GM23338 (cell line): ENCODE data around the gene PHF23. TPM values are rescaled to one million over a fixed set of nuclear protein-coding genes. Genes with fewer than 3 reads are reported as not detected.

Experiments
- ATAC-seq: fragments of 200-7000 bp; cut with Tn5 transposase; 3 replicates; pipeline ENCODE4 v1.9.1; 2020
- DNase-seq: peaks from one replicate; pipeline ENCODE4 v3.0.0-alpha.2; 2015; ENCODE audit warnings: low spot score
- H2AFZ ChIP-seq: fragments of 200-600 bp; sonication (generic); 2 replicates; pipeline ENCODE4 v1.8.0; 2016; ENCODE audit warnings: antibody characterized with exemption, mild to moderate bottlenecking, moderate library complexity
- H3F3A ChIP-seq: fragments of 200-600 bp; sonication (generic); replicated peaks from 2 replicates; pipeline ENCODE4 v1.8.0; 2017; ENCODE audit warnings: antibody characterized with exemption, mixed run types, low read depth
- H3K27ac ChIP-seq: fragments of 200-600 bp; sonication (generic); 2 replicates; pipeline ENCODE4 v1.6.1; 2016; ENCODE audit warnings: low read depth
- H3K27me3 ChIP-seq: fragments of 200-600 bp; sonication (generic); 2 replicates; pipeline ENCODE4 v1.8.0; 2016; ENCODE audit warnings: mild to moderate bottlenecking, mixed run types, moderate library complexity; ENCODE audit not compliant: insufficient read depth
- H3K36me3 ChIP-seq: fragments of 200-600 bp; sonication (generic); 2 replicates; pipeline ENCODE4 v1.8.0; 2016; ENCODE audit warnings: mild to moderate bottlenecking; ENCODE audit not compliant: insufficient read depth
- H3K4me1 ChIP-seq: fragments of 200-600 bp; sonication (generic); 2 replicates; pipeline ENCODE4 v1.8.0; 2016; ENCODE audit warnings: mild to moderate bottlenecking, moderate library complexity; ENCODE audit not compliant: insufficient read depth
- H3K4me2 ChIP-seq: fragments of 200-600 bp; sonication (generic); 2 replicates; pipeline ENCODE4 v1.7.1; 2017; ENCODE audit warnings: mixed run types
- H3K4me3 ChIP-seq: fragments of 200-600 bp; sonication (generic); 2 replicates; pipeline ENCODE4 v1.6.1; 2016; ENCODE audit warnings: mixed run types
- H3K79me2 ChIP-seq: fragments of 200-600 bp; sonication (generic); replicated peaks from 2 replicates; pipeline ENCODE4 v1.8.0; 2017; ENCODE audit warnings: mild to moderate bottlenecking; ENCODE audit not compliant: insufficient read depth
- H3K9me2 ChIP-seq: fragments of 200-600 bp; sonication (generic); 2 replicates; pipeline ENCODE4 v1.8.0; 2017; ENCODE audit not compliant: insufficient read depth
- H4K20me1 ChIP-seq: fragments of 200-600 bp; sonication (generic); replicated peaks from 2 replicates; pipeline ENCODE4 v1.8.0; 2017; ENCODE audit warnings: mild to moderate bottlenecking; ENCODE audit not compliant: insufficient read depth
- H3K27ac Mint-ChIP-seq: 2 replicates; pipeline ENCODE4 v1.8.0; 2020; ENCODE audit warnings: inconsistent platforms, mild to moderate bottlenecking, moderate library complexity, mixed read lengths
- H3K27me3 Mint-ChIP-seq: 3 replicates; pipeline ENCODE4 v1.8.0; 2022; ENCODE audit warnings: low read depth, mild to moderate bottlenecking, moderate library complexity, mixed read lengths, inconsistent platforms; ENCODE audit not compliant: insufficient read depth, poor library complexity
- H3K36me3 Mint-ChIP-seq: 3 replicates; pipeline ENCODE4 v1.8.0; 2021; ENCODE audit warnings: low read depth, mild to moderate bottlenecking, inconsistent platforms, moderate library complexity, mixed read lengths
- H3K4me1 Mint-ChIP-seq: 3 replicates; pipeline ENCODE4 v1.8.0; 2020; ENCODE audit warnings: mild to moderate bottlenecking, inconsistent platforms, mixed read lengths
- H3K4me3 Mint-ChIP-seq: 3 replicates; pipeline ENCODE4 v1.8.0; 2021; ENCODE audit warnings: moderate library complexity, mild to moderate bottlenecking, inconsistent platforms, mixed read lengths
- H3K9me3 Mint-ChIP-seq: 3 replicates; pipeline ENCODE4 v1.8.0; 2020; ENCODE audit warnings: moderate library complexity, mild to moderate bottlenecking, inconsistent platforms, mixed read lengths
- CREB1 ChIP-seq: fragments of 250-450 bp; sonication (Bioruptor Pico); IDR thresholded peaks from 2 replicates; pipeline ENCODE4 v1.5.0; 2020; ENCODE audit warnings: low read depth, mild to moderate bottlenecking, moderate library complexity
- ETS1 ChIP-seq: IDR thresholded peaks from 2 replicates; pipeline ENCODE4 v1.6.1; 2016; ENCODE audit warnings: antibody characterized with exemption
- EZH2 ChIP-seq: fragments of 200-600 bp; sonication (generic); IDR thresholded peaks from one replicate; pipeline ENCODE4 v1.8.0; 2017; ENCODE audit warnings: antibody characterized with exemption, mild to moderate bottlenecking, low read depth; ENCODE audit not compliant: unreplicated experiment
- EZH2phosphoT487 ChIP-seq: fragments of 200-600 bp; sonication (generic); IDR thresholded peaks from one replicate; pipeline ENCODE4 v1.8.1; 2018; ENCODE audit warnings: antibody characterized with exemption; ENCODE audit not compliant: unreplicated experiment
- JUNB ChIP-seq: IDR thresholded peaks from one replicate; pipeline ENCODE4 v1.6.1; 2016; ENCODE audit warnings: antibody characterized with exemption; ENCODE audit not compliant: unreplicated experiment
- NANOG ChIP-seq: IDR thresholded peaks from 2 replicates; pipeline ENCODE4 v1.6.1; 2016; ENCODE audit warnings: antibody characterized with exemption, borderline replicate concordance
- REST ChIP-seq: IDR thresholded peaks from one replicate; pipeline ENCODE4 v1.6.1; 2018; ENCODE audit warnings: antibody characterized with exemption; ENCODE audit not compliant: unreplicated experiment
- STAT1 ChIP-seq: IDR thresholded peaks from one replicate; pipeline ENCODE4 v1.6.1; 2016; ENCODE audit warnings: antibody characterized with exemption; ENCODE audit not compliant: unreplicated experiment
- ZNF114 ChIP-seq: fragments of 250-450 bp; sonication (Bioruptor Pico); IDR thresholded peaks from 2 replicates; pipeline ENCODE4 v1.5.0; 2020; ENCODE audit warnings: mild to moderate bottlenecking, moderate library complexity
- polyA plus RNA-seq: library from polyadenylated mRNA; unstranded; fragments of >200 nt; fragmentation: Nextera tagmentation; extraction: Ambion mirVana; gene quantifications from 2 replicates; pipeline ENCODE4 v1.2.1, GENCODE V29; 2016
- total RNA-seq: library from RNA; depleted of rRNA; stranded (reverse); fragments of >200 nt; shearing (Covaris generic); gene quantifications from 2 replicates; pipeline ENCODE4 v1.2.3, GENCODE V29; 2014

PHF23 gene
- total and polyA plus RNA-seq, 2 experiments from 2014 or later = 35.4 to 51.0 TPM

GRCh38 chr17:7192271-7192937, 46.9 kb downstream of the PHF23 start:
- peaks cover 2% of the 10 kb centered on the region; the same call in 1 of the 3 replicates for H3K4me1 Mint-ChIP-seq
- no peak overlapping the region for H3K4me2 ChIP-seq
- H3K4me3 ChIP-seq = no peak overlapping the region
- H4K20me1 ChIP-seq = peaks cover 4% of the 10 kb centered on the region
- no peaks in the 10 kb centered on the region; the same call in 1 of the 2 replicates for H3K36me3 ChIP-seq
- H3K27me3 Mint-ChIP-seq = peaks cover 11% of the 10 kb centered on the region
- H3K9me3 Mint-ChIP-seq = no peaks in the 10 kb centered on the region
- H3K79me2 ChIP-seq = no peaks in the 10 kb centered on the region
- peaks cover 65% of the 10 kb centered on the region for H3K36me3 Mint-ChIP-seq
- TF ChIP-seq ZNF114 (CRISPR knock-in tag) = no peak
- H3K27me3 ChIP-seq = no peaks in the 10 kb centered on the region
- DNase-seq (no peak), ATAC-seq (no peak)
- no peak overlapping the region for H3K4me3 Mint-ChIP-seq
- no peaks in the 10 kb centered on the region for H3F3A ChIP-seq
- H3K4me1 ChIP-seq = no peaks in the 10 kb centered on the region; the same call in 1 of the 2 replicates
- no peak overlapping the region for H2AFZ ChIP-seq
- H3K9me2 ChIP-seq = no peaks in the 10 kb centered on the region
- peak overlapping the region; percentile 30; the same call in 1 of the 2 replicates for H3K27ac Mint-ChIP-seq
- H3K27ac ChIP-seq = no peak overlapping the region

GRCh38 chr17:7191571-7192270, 47.5 kb downstream of the PHF23 start:
- peaks cover 59% of the 10 kb centered on the region for H3K36me3 Mint-ChIP-seq
- TF ChIP-seq EZH2 (no peak), ETS1 (peak; percentile 99), NANOG (no peak), REST (peak; percentile 88), JUNB (no peak), STAT1 (no peak), EZH2phosphoT487 (no peak), CREB1 (CRISPR knock-in tag) (peak; percentile 84)
- H3K9me2 ChIP-seq = no peaks in the 10 kb centered on the region
- no peak overlapping the region for H2AFZ ChIP-seq
- ATAC-seq (peak; percentile 95), DNase-seq (peak; percentile 94)
- H3K27ac Mint-ChIP-seq = peak overlapping the region; percentile 30; the same call in 1 of the 2 replicates
- H3K9me3 Mint-ChIP-seq = no peaks in the 10 kb centered on the region
- H3K27me3 Mint-ChIP-seq = peaks cover 11% of the 10 kb centered on the region
- H3K27ac ChIP-seq = no peak overlapping the region
- peaks cover 2% of the 10 kb centered on the region; the same call in 1 of the 3 replicates for H3K4me1 Mint-ChIP-seq
- H3K4me2 ChIP-seq = no peak overlapping the region
- H4K20me1 ChIP-seq = peaks cover 6% of the 10 kb centered on the region
- no peak overlapping the region for H3K4me3 Mint-ChIP-seq
- H3K36me3 ChIP-seq = no peaks in the 10 kb centered on the region; the same call in 1 of the 2 replicates
- no peaks in the 10 kb centered on the region; the same call in 1 of the 2 replicates for H3K4me1 ChIP-seq
- no peaks in the 10 kb centered on the region for H3K27me3 ChIP-seq
- H3K4me3 ChIP-seq = no peak overlapping the region
- 0 out of 2 replicates have a peak, but pooled peaks cover 2% of the 10 kb centered on the region for H3F3A ChIP-seq
- no peaks in the 10 kb centered on the region for H3K79me2 ChIP-seq
